GM21576 (cell line): Measurements from ENCODE around the gene CD300A.
"Not testable (repeated sequence)": the region's sequence is repeated elsewhere in the genome, so short reads cannot be mapped to it uniquely, and the experiment has no call there.

Experiments
- ATAC-seq: cut with Tn5 transposase; IDR thresholded peaks from one replicate; pipeline ENCODE4 v1.9.1; 2021; ENCODE audit warnings: mild to moderate bottlenecking, moderate library complexity; ENCODE audit not compliant: unreplicated experiment

CD300A gene

DNA sequence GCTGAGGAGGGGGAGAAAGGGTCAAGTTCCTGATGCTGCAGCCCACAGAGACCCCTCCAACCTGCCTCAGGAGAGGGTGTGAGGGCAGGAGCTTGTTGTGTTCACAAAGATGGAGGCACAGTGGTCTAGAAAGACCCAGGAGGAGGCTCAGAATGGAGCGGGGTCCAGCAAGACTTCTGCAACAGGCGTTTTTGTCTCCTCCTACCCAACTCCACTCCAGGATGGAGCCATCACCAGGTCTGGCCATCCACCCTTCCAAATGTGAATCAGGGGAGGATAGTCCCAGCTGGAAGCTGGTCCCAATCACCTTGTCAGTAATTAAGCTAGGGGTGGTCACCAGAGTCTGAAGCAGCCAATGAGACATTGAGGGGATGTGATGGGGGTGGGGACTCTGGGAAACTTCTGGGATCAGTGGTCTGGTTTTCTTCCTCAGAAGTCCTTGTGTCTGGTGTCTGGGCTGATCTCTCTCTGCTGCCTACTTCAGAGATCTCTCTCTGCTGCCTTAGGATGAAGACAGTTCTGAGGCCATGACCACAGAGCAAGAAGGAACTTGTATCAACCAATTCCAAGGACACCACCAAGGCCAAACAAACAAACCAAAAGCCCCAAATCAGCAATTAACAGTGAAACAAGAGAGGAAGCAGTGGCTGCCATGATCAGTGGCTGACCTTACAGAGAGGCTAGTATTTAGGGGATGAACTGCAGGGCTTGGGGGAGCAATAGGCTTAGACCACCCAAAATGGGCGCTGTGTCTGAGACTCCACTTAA lies 50.3 kb downstream of the CD300A start:
- ATAC-seq, result no peak

DNA sequence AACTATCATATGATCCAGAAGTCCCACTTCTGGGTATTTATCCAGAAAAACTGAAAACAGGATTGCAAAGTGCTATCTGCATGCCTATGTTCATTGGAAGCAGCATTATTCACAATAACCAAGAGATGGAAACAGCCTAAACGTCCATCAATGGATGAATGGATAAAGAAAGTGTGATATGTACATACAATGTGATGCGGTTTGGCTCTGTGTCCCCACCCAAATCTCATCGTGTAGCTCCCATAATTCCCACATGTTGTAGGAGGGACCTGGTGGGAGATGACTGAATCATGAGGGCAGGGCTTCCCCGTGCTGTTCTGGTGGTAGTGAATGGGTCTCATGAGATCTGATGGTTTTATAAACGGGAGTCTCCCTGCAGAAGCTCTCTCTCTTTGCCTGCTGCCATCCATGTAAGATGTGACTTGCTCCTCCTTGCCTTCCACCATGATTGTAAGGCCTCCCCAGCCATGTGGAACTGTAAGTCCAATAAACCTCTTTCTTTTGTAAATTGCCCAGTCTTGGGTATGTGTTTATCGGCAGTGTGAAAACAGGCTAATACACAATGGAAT lies 52.1 kb downstream of the CD300A start:
- ATAC-seq, result not testable (repeated sequence)

DNA sequence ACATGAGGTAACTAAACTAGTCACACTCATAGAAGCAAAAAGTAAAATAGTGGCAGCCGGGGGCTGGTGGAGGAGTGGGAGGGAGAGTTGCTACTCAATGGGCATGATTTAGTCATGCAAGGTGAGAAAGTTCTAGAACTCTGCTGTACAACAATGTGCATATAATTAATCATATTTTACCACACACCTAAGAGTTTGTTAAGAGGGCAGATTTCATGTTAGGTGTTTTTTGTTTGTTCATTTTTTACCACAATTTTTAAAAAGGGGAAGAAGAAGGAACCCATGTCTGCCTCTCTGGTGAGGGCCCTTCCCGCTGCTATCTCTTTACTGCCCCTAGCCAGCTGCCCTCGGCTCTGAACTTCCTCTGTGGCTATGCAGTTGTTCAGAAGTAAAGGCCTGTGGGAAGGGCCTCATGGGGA lies 53.6 kb downstream of the CD300A start:
- no peak for ATAC-seq

DNA sequence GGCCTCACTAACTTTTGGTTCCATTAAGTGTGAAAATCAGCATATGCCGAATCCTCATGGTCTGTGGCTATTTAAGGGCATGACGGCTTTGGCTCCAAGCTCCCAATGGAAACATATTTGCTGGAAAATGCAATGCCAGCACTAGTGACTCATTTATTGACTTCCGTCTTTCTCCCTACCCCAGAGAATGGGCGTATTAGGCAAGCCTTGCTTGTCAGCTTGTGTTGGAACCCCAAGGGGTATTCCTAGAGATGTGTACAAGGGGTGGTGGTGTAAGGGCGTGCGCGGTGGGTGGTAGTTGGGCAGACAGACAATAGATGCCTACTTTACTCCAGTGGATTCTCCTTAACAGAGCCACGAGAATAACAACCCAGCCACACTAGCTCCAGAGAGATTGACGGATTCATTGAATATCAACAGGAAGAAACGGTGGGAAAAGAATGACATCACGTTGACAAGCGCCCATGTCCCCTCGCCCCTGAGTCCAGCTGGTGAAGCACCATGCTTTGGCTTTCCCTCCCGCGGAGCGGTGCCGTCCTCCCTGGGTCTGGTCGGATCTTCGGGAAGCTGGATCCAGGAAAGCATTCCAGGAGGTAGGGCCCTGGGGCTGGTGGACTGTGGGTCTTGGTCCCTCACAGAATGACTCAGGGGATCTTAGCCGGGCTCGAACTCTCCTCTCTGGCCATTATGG lies 54.5 kb downstream of the CD300A start:
- ATAC-seq, result no peak

DNA sequence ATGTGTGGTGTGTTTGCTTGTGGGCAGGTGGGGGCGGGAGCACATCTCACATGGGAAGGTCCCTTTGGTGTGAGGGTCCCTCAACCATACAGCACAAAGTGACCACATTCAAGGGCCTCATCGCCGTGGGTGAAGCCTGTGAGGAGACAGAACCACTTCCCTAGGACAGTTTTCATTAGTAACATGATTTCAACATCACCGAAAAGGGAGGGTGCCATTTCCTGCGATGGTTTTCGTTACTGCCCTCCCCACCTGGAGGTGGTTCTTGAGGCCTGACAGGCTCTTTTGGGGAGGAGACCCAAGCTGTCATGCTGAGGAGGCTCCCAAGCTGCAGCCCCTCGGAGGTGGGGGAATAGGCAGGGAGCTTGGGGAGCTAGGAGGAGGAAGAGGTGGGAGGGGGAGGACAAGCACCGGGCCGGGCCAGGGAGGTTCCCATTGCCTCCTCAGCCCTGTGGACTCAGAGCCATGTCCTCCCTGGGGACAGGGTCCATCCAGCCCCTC lies 55.3 kb downstream of the CD300A start:
- ATAC-seq, result no peak

DNA sequence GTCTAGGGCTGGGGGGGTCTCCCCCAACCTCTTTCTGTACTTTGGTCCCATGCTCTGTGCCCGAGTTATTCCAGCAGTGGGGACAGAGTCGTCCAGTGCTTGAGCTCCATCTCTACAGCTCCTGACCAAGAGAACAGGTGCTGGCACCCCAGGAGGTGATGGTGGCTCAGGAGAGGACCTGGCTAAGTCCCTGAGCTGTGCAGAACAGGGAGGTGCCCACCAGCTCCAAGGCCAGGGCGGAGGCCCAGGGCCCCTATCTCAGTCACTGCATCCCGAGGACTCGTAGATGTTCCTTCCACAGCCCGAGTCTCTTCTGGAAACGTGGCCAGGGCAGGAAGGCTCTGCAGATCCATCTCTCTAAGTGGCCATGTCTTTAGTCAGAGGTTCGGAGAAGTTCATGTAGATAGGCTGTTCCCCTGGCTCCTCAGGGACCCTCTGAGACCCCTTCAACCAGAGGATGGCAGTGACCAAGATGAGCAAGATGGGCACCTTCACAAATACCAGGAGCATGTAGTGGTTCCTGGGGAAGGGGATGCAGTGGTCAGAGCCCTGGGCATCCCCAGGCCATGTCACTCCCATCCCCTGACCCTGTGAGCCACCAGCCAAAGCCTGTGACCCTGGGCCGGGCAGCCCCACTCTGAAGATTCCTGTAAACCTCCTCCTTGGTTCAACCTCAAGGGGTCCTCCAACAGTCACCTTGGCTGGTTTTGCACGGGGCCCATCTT lies 56.1 kb downstream of the CD300A start:
- no peak for ATAC-seq

DNA sequence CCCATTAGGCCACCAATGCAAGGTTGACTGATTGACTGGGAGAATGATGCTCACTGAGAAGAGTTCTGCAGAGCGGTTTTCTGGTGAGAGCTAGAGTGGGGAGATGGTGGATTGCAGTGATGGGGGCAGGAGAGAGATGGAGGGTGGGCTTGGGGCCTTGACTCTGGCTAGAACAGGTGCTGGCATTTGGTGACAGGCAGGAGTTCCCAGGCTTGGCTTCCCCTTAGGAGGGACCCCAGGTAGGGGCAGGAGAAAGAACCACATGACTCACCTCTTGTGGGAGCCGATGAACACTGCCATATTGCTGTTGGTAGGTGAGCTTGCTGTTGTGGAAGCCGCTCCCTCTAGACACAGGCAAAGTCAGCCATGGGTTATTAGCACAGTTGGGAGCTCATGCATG lies 56.9 kb downstream of the CD300A start:
- no peak for ATAC-seq

DNA sequence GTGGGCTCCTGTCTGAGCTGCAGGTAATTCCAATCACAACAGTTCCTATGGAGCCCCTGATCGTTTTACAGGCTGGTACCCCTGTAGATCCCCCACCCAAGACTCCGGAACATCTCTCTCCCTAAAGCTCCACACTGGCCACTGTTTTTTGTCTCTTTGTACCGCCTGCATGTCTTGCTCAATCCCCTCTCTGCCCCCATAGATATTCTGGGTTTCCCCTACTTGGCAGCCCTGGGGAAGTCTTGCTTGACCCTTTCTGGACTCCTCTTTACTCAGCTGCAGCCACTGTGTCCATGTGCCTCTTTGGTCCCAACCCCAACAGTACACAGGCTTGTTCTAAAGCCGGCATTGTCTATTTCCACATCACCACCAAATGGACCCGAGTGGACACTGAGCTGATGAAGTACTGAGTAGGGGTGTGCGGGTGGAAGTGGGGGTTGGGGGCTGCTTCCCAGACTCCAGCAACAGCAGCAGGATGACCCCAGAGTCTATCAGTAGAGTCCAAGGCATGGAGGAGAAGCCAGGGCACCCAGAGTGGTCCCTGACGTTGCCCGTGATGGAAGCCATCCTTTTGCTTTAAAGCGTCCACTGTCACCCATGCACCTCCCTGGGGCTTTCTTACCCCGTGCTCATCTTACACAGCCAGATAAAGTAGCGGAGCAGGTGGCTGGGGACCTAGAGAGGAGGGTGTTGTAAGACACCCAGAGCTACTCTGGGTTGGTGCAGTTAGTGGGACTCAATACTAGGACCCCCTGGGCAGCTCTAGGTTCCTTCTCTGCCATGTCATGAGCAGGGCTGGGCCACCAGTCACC lies 58.4 kb downstream of the CD300A start:
- ATAC-seq, result no peak

DNA sequence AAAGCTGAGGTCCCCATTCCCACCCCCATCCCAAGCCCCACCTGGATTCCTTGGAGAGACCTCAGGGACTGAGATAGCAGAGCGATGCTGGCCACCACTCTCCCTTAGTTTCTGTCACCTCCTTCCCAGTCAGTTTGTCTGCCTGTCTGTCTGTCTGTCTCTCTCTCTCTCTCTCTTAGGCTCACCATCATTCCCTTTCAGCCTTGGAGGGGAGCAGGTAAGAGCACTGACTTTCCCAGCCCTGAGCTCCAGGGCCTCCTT lies 59.0 kb downstream of the CD300A start:
- no peak for ATAC-seq

DNA sequence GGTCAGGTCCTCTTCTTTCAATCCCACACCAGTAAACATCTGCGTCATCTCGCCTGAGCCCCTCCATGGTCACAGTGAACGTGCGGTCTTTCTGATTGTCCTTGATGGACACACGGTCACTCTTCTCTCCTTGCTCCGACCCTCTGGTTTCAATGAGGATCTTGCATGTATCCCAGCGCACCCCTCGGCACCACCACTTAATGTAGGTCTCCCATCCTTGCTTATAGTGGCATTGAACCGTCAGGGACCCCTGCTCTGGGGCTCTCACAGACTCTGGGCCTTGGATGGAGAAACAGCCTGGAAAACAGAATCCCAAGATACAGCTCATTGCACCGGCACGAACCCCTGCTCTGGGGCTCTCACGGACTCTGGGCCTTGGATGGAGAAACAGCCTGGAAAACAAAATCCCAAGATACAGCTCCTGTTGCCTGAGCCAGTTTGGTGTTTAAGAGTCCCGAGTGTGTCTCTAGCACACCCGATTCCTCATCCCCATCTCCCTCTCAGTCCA lies 59.4 kb downstream of the CD300A start:
- ATAC-seq, result no peak

DNA sequence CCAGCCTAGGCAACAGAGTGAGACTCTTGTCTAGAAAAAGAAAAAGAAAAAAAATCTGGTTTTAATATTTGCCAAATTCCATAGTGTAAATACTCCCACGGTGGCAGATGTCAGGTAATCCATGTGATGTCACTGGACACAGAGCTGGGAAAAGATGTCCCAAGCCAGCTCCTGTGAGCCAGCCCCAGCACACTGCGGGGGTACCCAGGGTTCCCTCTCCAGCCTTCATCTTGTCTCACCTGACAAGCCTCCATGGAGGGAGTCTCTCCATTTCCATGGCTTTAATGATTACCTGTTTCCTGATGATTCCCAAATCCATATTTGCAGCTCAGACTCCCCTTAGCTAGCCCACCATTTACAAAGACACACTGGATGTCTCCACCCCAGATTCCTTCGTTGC lies 60.2 kb downstream of the CD300A start:
- no peak for ATAC-seq

DNA sequence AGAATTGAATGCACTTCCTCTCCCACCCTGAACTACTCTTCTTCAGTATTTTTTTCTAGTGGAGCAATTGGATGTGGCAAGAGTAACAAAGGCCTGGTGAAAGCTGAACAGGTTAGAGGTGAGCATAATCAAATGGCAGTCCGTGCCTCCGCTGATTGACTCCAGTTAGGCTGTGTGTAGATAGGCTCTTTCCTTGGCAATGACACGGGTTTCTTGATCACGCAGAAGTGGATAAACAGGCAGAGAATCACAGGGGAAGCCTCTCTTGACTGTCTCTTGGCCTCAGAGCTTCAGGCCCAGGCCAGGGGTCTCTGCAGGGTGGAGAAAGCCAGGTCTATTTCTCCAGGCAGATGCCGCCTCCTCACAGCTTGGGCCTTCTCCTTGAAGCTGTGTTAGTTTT lies 60.6 kb downstream of the CD300A start:
- no peak for ATAC-seq

DNA sequence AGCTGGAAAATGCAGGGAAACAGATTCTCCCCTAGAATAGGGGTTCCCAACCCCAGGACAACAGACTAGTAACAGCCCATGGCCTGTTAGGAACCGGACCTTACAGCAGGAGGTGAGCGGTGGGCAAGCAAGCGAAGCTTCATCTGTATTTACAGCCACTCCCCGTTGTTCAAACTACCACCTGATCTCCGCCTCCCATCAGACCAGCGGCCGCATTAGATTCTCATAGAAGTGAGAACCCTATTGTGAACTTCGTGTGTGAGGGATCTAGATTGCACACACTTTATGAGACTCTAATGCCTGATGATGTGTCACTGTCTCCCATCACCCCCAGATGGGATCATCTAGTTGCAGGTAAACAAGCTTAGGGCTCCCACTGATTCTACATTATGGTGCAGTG lies 61.3 kb downstream of the CD300A start:
- ATAC-seq, result no peak

DNA sequence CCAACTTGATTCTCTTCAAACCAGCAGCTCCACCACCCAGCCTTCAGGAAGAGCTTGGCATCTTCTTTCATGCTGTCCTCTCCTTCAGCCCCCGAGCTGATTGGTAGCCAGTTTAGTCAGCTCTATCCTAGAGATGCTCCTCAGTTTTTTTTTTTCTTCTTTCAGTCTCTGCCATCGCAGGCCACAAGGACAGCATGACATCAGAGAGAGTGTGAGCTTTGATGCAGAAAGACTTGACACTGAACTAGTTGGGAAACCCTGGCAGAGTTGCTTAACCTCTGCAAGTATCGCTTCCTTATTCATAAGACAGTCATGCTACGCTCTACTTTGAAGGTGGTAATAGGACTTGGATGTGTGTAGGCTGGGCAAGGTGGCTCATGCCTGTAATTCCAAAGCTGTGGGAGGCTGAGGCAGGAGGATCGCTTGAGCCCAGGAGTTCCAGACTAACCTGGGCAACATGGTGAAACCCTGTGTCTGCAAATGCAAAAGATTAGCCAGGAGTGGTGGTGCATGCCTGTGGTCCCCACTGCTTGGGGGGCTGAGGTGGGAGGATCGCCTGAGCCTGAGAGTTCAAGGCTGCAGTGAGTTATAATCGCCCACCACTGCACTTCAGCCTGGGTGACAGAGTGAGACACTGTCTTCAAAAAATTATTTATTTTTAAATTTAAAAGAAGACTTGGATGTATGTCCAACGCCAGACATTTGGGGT lies 62.2 kb downstream of the CD300A start:
- ATAC-seq, result peak; percentile 78

DNA sequence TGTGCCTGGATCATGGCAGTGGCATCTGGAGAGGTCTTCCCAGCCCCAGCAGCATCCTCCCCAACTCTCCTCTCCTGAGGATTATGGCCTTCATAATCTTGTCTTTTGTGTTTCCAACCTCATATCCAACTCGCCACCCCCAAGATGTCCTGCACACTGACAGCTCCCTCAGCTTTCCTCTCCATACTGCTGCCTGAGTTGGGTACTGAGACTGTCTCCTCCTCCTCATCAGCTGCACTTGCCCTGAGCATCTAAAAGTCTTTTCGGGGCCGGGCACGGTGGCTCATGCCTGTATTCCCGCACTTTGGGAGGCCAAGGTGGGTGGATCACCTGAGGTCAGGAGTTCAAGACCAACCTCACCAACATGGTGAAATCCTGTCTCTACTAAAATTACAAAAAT lies 62.8 kb downstream of the CD300A start:
- no peak for ATAC-seq

DNA sequence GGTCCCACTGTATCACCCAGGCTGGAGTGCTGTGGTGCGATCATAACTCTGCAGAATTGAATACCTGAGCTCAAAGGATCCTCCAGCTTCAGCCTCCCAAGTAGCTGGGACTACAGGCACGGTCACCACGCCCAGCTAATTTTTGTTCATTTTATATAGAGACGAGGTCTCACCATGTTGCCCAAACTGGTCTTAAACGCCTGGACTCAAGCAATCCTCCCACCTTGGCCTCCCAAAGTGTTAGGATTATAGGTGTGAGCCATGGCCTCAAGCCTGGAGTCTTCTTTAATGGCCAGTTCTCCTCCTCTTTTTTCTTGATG lies 64.4 kb downstream of the CD300A start:
- ATAC-seq, result no peak

DNA sequence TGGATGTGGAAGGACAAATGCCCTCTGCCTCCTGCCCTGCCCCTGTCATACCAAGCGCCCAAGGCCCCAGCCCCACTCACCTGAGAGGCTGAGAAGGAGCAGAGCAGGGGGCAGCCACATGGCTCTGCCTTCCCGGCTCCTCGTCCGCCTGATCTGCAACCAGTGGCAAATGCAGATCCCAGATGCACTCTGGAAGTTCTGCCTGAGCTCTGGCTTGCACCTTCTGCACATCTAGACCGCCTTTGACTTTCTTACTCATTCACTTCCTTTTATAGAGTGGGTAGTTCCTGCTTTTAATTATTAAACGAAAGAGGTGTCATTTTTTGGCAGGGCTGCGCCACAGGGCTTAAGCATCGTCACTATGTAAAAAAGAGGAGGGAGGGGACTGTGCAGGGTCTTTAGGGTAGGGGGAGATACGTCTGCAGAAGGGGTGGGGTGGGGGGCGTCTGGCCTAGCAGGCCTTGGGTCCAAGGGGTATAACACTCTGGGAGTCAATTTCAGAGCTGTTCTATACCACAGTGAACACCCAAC lies 64.9 kb downstream of the CD300A start, which contains the start of gene CD300LB:
Gene CD300LB, minus strand, starts transcription at position 245 of the 531 bp plus-strand sequence. Its CDS starts 125 bp downstream, at position 120.
- no peak for ATAC-seq

DNA sequence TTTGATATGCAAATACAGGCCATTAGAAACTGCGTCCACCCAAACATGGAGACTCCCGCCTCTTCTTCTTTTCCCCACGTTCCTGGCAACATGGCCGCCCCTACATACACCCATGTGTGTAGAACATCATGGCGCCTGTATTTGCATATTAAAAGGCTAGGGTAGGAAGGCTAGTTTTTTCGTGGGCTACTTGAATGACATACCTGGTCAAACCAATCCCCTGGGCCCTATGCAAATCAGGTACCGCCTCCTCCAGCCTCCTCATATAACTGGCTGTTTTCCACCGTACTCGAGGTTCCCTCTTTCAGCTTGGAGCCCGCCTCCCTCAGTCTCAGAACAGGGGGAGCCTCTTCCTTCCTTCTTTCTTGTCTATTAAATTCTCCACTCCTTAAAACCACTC lies 65.7 kb downstream of the CD300A start:
- no peak for ATAC-seq
